Hepatocyte (in vitro differentiated cells): ENCODE results near the gene UBE2E1.

ENCODE experiments used
- EZH2 ChIP-seq: fragments of 200-600 bp; sonication (generic); IDR thresholded peaks from 2 replicates; pipeline ENCODE4 v1.6.1; 2016; ENCODE audit warnings: antibody characterized with exemption, mild to moderate bottlenecking, borderline replicate concordance
- EZH2phosphoT487 ChIP-seq: fragments of 200-600 bp; sonication (generic); IDR thresholded peaks from one replicate; pipeline ENCODE4 v1.6.1; 2018; ENCODE audit warnings: antibody characterized with exemption, mild to moderate bottlenecking, low read depth, moderate library complexity; ENCODE audit not compliant: unreplicated experiment, severe bottlenecking
- TF ChIP-seq, protein P1 (sequence below): fragments of 200-600 bp; sonication (generic); IDR thresholded peaks from 2 replicates; pipeline ENCODE4 v1.5.1; 2016; ENCODE audit warnings: antibody characterized with exemption, mild to moderate bottlenecking; ENCODE audit not compliant: poor library complexity

DNA sequence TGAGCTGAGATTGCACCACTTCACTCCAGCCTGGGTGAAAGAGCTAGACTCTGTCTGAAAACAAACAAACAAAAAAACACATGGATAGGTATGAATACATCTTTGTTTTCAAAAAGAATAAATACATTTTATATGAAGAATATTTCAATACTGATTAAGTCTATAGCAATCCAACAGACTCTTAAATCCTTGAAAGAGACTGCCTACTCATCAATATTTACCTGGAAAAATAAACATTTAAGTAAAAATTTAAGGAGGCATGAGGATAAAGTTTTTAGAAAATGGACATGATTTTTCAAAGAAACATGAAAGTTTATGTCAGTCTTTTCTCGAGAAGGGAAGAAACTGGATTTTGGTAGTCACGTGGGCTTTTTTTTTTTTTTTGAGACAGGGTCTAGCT lies 105.6 kb downstream of the UBE2E1 start:
- TF ChIP-seq, protein P1, sequence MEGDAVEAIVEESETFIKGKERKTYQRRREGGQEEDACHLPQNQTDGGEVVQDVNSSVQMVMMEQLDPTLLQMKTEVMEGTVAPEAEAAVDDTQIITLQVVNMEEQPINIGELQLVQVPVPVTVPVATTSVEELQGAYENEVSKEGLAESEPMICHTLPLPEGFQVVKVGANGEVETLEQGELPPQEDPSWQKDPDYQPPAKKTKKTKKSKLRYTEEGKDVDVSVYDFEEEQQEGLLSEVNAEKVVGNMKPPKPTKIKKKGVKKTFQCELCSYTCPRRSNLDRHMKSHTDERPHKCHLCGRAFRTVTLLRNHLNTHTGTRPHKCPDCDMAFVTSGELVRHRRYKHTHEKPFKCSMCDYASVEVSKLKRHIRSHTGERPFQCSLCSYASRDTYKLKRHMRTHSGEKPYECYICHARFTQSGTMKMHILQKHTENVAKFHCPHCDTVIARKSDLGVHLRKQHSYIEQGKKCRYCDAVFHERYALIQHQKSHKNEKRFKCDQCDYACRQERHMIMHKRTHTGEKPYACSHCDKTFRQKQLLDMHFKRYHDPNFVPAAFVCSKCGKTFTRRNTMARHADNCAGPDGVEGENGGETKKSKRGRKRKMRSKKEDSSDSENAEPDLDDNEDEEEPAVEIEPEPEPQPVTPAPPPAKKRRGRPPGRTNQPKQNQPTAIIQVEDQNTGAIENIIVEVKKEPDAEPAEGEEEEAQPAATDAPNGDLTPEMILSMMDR = no peak
- no peak for TF ChIP-seq EZH2phosphoT487
- no peak for TF ChIP-seq EZH2
